HepG2 (cell line): ENCODE measurements around the gene PTRHD1. TPM values are rescaled to one million over a fixed set of nuclear protein-coding genes. Genes with fewer than 3 reads are reported as not detected.

ENCODE experiments used
- FOXO4 ChIP-seq: sonication (generic); formaldehyde crosslinking; conservative IDR thresholded peaks from 2 replicates; pipeline ENCODE4 v1.8.1; 2023; ENCODE audit warnings: missing genetic modification reagents
- GTF3A ChIP-seq: sonication (generic); formaldehyde crosslinking; conservative IDR thresholded peaks from 2 replicates; pipeline ENCODE4 v1.4.0; 2020; ENCODE audit warnings: mild to moderate bottlenecking, missing genetic modification reagents
- NBN ChIP-seq: fragments of 450-650 bp; conservative IDR thresholded peaks from 2 replicates; pipeline ENCODE4 v1.6.1; 2017
- NFYC ChIP-seq: IDR thresholded peaks from 2 replicates; pipeline ENCODE4 v1.6.1; 2016; ENCODE audit warnings: missing genetic modification reagents, missing compliant biosample characterization
- SAFB2 ChIP-seq: sonication (generic); formaldehyde crosslinking; IDR thresholded peaks from 2 replicates; pipeline ENCODE4 v1.5.1; 2020; ENCODE audit warnings: missing genetic modification reagents, low read depth, mild to moderate bottlenecking, borderline replicate concordance
- SETDB1 ChIP-seq: sonication (generic); formaldehyde crosslinking; IDR thresholded peaks from 2 replicates; pipeline ENCODE4 v1.5.1; 2020; ENCODE audit warnings: missing genetic modification reagents, mild to moderate bottlenecking, borderline replicate concordance
- SP140L ChIP-seq: sonication (generic); formaldehyde crosslinking; IDR thresholded peaks from 2 replicates; pipeline ENCODE4 v1.4.0; 2020; ENCODE audit warnings: missing genetic modification reagents, borderline replicate concordance
- TBX2 ChIP-seq: sonication (generic); formaldehyde crosslinking; IDR thresholded peaks from 2 replicates; pipeline ENCODE4 v1.5.0; 2020; ENCODE audit warnings: missing genetic modification reagents, mild to moderate bottlenecking, borderline replicate concordance
- THAP7 ChIP-seq: sonication (generic); formaldehyde crosslinking; IDR thresholded peaks from 2 replicates; pipeline ENCODE4 v1.8.1; 2023; ENCODE audit warnings: mild to moderate bottlenecking, missing genetic modification reagents
- ZNF329 ChIP-seq: sonication (generic); formaldehyde crosslinking; IDR thresholded peaks from 2 replicates; pipeline ENCODE4 v1.9.0; 2021; ENCODE audit warnings: low read depth, mild to moderate bottlenecking, missing genetic modification reagents
- ZNF570 ChIP-seq: sonication (generic); formaldehyde crosslinking; IDR thresholded peaks from 2 replicates; pipeline ENCODE4 v1.4.0; 2020; ENCODE audit warnings: mild to moderate bottlenecking, missing genetic modification reagents, borderline replicate concordance
- ZNF776 ChIP-seq: sonication (generic); formaldehyde crosslinking; IDR thresholded peaks from 2 replicates; pipeline ENCODE4 v1.4.0; 2020; ENCODE audit warnings: mild to moderate bottlenecking, missing genetic modification reagents
- polyA plus RNA-seq, 8 experiments: library from polyadenylated mRNA; depleted of rRNA in 3 of 8; stranded (reverse) in 7 of 8; unstranded in 1 of 8; fragments of >200 nt; fragmentation: Illumina TruSeq in 4 of 8; extraction: Trizol in 4 of 8; gene quantifications; 2 replicates each; pipeline versions ENCODE4 v1.2.1 to v1.2.3, GENCODE V29; 2011 to 2016; ENCODE audit warnings: low read depth in 4 of 8, missing spikeins in 1 of 8, mixed read lengths in 1 of 8; ENCODE audit not compliant: insufficient read depth in 1 of 8
- total RNA-seq, 5 experiments: library from RNA; depleted of rRNA; stranded (reverse); fragments of >200 nt; fragmentation: Illumina TruSeq; extraction: Trizol; gene quantifications; 2 replicates each; pipeline ENCODE4 v1.2.3, GENCODE V29; 2016; ENCODE audit warnings: low read depth in 1 of 5
- TF ChIP-seq, protein P1 (sequence below): sonication (generic); formaldehyde crosslinking; IDR thresholded peaks from 2 replicates; pipeline ENCODE4 v1.5.0; 2020; ENCODE audit warnings: mild to moderate bottlenecking, missing genetic modification reagents, borderline replicate concordance
- TF ChIP-seq, protein P2 (sequence below): sonication (generic); formaldehyde crosslinking; IDR thresholded peaks from 2 replicates; pipeline ENCODE4 v1.4.0; 2020; ENCODE audit warnings: mild to moderate bottlenecking, missing genetic modification reagents, borderline replicate concordance
- TF ChIP-seq, protein P3 (sequence below): sonication (generic); formaldehyde crosslinking; IDR thresholded peaks from 2 replicates; pipeline ENCODE4 v1.5.0; 2020; ENCODE audit warnings: missing genetic modification reagents

Gene PTRHD1
- total and polyA plus RNA-seq, 2 of the 13 experiments (the other 11 are each of a cell fraction or from before 2014, with no cell fraction given), result 72.6 to 90.8 TPM

- TF ChIP-seq FOXO4 (CRISPR knock-in tag), result no peak
- no peak; the same call in none of the 2 replicates for TF ChIP-seq NFYC (CRISPR knock-in tag)
- TF ChIP-seq ZNF776, result peak; percentile 84
- peak; percentile 82; the same call in 1 of the 2 replicates for TF ChIP-seq SAFB2 (CRISPR knock-in tag)
- TF ChIP-seq, protein P1, sequence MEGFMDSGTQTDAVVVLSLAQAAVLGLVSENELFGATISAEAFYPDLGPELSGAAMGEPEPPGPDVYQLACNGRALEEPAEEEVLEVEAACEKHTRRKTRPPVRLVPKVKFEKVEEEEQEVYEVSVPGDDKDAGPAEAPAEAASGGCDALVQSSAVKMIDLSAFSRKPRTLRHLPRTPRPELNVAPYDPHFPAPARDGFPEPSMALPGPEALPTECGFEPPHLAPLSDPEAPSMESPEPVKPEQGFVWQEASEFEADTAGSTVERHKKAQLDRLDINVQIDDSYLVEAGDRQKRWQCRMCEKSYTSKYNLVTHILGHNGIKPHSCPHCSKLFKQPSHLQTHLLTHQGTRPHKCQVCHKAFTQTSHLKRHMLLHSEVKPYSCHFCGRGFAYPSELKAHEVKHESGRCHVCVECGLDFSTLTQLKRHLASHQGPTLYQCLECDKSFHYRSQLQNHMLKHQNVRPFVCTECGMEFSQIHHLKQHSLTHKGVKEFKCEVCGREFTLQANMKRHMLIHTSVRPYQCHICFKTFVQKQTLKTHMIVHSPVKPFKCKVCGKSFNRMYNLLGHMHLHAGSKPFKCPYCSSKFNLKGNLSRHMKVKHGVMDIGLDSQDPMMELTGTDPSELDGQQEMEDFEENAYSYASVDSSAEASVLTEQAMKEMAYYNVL (CRISPR knock-in tag), result no peak; the same call in 1 of the 2 replicates
- peak; percentile 92 for TF ChIP-seq THAP7 (CRISPR knock-in tag)
- TF ChIP-seq, protein P2, sequence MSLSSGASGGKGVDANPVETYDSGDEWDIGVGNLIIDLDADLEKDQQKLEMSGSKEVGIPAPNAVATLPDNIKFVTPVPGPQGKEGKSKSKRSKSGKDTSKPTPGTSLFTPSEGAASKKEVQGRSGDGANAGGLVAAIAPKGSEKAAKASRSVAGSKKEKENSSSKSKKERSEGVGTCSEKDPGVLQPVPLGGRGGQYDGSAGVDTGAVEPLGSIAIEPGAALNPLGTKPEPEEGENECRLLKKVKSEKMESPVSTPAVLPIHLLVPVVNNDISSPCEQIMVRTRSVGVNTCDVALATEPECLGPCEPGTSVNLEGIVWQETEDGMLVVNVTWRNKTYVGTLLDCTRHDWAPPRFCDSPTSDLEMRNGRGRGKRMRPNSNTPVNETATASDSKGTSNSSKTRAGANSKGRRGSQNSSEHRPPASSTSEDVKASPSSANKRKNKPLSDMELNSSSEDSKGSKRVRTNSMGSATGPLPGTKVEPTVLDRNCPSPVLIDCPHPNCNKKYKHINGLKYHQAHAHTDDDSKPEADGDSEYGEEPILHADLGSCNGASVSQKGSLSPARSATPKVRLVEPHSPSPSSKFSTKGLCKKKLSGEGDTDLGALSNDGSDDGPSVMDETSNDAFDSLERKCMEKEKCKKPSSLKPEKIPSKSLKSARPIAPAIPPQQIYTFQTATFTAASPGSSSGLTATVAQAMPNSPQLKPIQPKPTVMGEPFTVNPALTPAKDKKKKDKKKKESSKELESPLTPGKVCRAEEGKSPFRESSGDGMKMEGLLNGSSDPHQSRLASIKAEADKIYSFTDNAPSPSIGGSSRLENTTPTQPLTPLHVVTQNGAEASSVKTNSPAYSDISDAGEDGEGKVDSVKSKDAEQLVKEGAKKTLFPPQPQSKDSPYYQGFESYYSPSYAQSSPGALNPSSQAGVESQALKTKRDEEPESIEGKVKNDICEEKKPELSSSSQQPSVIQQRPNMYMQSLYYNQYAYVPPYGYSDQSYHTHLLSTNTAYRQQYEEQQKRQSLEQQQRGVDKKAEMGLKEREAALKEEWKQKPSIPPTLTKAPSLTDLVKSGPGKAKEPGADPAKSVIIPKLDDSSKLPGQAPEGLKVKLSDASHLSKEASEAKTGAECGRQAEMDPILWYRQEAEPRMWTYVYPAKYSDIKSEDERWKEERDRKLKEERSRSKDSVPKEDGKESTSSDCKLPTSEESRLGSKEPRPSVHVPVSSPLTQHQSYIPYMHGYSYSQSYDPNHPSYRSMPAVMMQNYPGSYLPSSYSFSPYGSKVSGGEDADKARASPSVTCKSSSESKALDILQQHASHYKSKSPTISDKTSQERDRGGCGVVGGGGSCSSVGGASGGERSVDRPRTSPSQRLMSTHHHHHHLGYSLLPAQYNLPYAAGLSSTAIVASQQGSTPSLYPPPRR (CRISPR knock-in tag), result peak; percentile 71
- TF ChIP-seq SETDB1, result no peak
- TF ChIP-seq NBN, result no peak
- TF ChIP-seq ZNF570 (CRISPR knock-in tag), result 0 out of 2 replicates have a peak, but pooled peaks have one; percentile 56
- TF ChIP-seq TBX2 (CRISPR knock-in tag), result peak; percentile 92
- TF ChIP-seq, protein P3, sequence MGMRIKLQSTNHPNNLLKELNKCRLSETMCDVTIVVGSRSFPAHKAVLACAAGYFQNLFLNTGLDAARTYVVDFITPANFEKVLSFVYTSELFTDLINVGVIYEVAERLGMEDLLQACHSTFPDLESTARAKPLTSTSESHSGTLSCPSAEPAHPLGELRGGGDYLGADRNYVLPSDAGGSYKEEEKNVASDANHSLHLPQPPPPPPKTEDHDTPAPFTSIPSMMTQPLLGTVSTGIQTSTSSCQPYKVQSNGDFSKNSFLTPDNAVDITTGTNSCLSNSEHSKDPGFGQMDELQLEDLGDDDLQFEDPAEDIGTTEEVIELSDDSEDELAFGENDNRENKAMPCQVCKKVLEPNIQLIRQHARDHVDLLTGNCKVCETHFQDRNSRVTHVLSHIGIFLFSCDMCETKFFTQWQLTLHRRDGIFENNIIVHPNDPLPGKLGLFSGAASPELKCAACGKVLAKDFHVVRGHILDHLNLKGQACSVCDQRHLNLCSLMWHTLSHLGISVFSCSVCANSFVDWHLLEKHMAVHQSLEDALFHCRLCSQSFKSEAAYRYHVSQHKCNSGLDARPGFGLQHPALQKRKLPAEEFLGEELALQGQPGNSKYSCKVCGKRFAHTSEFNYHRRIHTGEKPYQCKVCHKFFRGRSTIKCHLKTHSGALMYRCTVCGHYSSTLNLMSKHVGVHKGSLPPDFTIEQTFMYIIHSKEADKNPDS, result no peak
- TF ChIP-seq ZNF329, result 0 out of 2 replicates have a peak, but pooled peaks have one; percentile 17
- TF ChIP-seq SP140L, result 0 out of 2 replicates have a peak, but pooled peaks have one; percentile 70
- TF ChIP-seq GTF3A, result no peak
Observed at GRCh38 chr2:24792874-24793760, at the start of gene PTRHD1, which contains the start of gene CENPO (continued).
